Ectodermal cell (in vitro differentiated cells): ENCODE measurements around the gene VAV1.
"Not testable (repeated sequence)": the region's sequence is repeated elsewhere in the genome, so short reads cannot be mapped to it uniquely, and the experiment has no call there.

Experiments used
- H3K27ac ChIP-seq: 2 replicates; pipeline ENCODE4 v1.7.0; 2013; ENCODE audit warnings: mild to moderate bottlenecking, low read depth, low read length; ENCODE audit not compliant: insufficient read depth, poor library complexity, severe bottlenecking
- H3K27me3 ChIP-seq: 2 replicates; pipeline ENCODE4 v1.7.0; 2013; ENCODE audit warnings: mild to moderate bottlenecking, low read length; ENCODE audit not compliant: insufficient read depth, control insufficient read depth, poor library complexity, severe bottlenecking
- H3K36me3 ChIP-seq: one replicate; pipeline ENCODE4 v1.7.0; 2013; ENCODE audit warnings: low read length; ENCODE audit not compliant: control insufficient read depth, insufficient read depth
- H3K4me1 ChIP-seq: one replicate; pipeline ENCODE4 v1.7.0; 2013; ENCODE audit warnings: low read length; ENCODE audit not compliant: control insufficient read depth, insufficient read depth
- H3K4me3 ChIP-seq: 2 replicates; pipeline ENCODE4 v1.7.0; 2013; ENCODE audit warnings: low read depth, low read length, control low read depth; ENCODE audit not compliant: insufficient read depth
- H3K9me3 ChIP-seq: 2 replicates; pipeline ENCODE4 v1.7.0; 2013; ENCODE audit warnings: mild to moderate bottlenecking, low read length, moderate library complexity; ENCODE audit not compliant: control insufficient read depth
- WGBS, 2 experiments: methylation state at CpG; one replicate each; pipeline ENCODE4 v1.1.7; 2013; ENCODE audit warnings: missing lambda C conversion rate in 2 of 2; 5-methylcytosine and 5-hydroxymethylcytosine counted together

VAV1 gene

GRCh38 chr19:6793411-6793810 lies 20.9 kb downstream of the VAV1 start:
- Histone ChIP-seq H3K27ac (no peak overlapping the region), H3K36me3 (no peaks in the 10 kb centered on the region), H3K4me1 (no peaks in the 10 kb centered on the region), H3K4me3 (no peak overlapping the region), H3K9me3 (peaks cover 6% of the 10 kb centered on the region), H3K27me3 (no peaks in the 10 kb centered on the region)
- WGBS, 2 experiments: 80 to 85% methylated on average over 2 to 4 of the region's 4 CpGs

GRCh38 chr19:6793973-6794372 lies 21.5 kb downstream of the VAV1 start:
- Histone ChIP-seq H3K27me3 (no peaks in the 10 kb centered on the region), H3K36me3 (no peaks in the 10 kb centered on the region), H3K9me3 (peaks cover 6% of the 10 kb centered on the region), H3K4me1 (no peaks in the 10 kb centered on the region), H3K27ac (no peak overlapping the region), H3K4me3 (no peak overlapping the region)
- WGBS, 2 experiments: 85% methylated on average over 4 to 5 of the region's 5 CpGs

DNA sequence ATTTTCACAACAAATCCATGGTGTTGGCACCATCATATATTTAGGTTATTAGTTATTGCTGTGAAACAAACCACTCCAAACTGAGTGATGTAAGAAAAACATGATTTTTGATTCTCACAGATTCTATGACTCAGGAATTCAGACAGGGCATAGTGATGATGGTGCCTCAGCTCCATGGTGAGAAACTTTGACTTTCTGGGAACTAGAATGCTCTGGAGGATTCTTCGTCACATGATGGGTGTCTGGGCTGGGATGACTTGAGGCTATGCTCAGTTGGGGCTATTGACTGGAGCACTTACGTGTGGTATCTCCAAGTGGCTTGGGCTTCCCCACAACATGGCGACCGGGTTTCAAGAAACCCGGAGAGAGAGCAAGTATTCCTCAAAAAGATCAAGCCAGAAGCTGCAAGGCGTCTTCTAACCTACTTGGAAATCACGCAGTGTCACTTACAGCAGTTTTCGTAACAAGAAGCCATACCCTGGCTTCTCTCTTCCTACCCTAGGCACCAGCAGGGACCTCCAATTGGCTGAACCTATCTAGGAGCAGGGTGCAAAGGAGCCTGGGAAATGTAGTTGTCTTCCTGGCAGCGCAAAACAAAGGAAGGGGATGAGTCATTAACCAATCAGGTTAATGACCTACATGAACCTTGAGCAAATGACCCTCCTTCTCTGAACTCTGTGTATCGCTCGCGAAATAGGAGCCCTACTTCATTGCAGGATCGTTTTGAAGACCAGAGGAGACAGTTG lies 22.4 kb downstream of the VAV1 start:
- no peaks in the 10 kb centered on the region for H3K4me1 ChIP-seq
- 78 to 79% methylated on average over 13 of the region's 13 CpGs for WGBS, 2 experiments
- no peaks in the 10 kb centered on the region for H3K36me3 ChIP-seq
- H3K4me3 ChIP-seq: no peak overlapping the region
- H3K27ac ChIP-seq: no peak overlapping the region
- H3K27me3 ChIP-seq: no peaks in the 10 kb centered on the region
- peaks cover 6% of the 10 kb centered on the region for H3K9me3 ChIP-seq

DNA sequence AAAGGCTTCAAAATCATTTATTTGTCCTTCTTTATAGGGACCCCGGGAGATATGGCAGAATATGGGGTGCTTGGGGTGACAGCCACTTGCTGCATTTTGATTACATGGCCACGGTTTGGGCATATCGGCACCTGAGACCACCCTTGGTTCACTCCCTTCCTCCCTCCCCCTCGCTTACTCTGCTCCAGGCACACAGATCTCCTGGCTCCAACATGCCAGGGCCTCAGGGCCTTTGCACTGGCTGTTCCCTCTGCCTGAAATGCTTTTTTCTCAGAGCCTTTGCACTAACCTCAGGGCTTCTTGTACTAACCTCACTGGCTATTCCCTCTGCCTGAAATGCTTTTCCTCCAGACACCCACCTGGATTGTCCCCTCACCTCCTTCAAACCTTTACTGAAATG lies 23.8 kb downstream of the VAV1 start:
- WGBS, 2 experiments: 71 to 79% methylated on average over 4 of the region's 4 CpGs
- no peaks in the 10 kb centered on the region for H3K36me3 ChIP-seq
- no peak overlapping the region for H3K27ac ChIP-seq
- no peaks in the 10 kb centered on the region for H3K27me3 ChIP-seq
- peaks cover 6% of the 10 kb centered on the region for H3K9me3 ChIP-seq
- no peaks in the 10 kb centered on the region for H3K4me1 ChIP-seq
- H3K4me3 ChIP-seq: no peak overlapping the region

DNA sequence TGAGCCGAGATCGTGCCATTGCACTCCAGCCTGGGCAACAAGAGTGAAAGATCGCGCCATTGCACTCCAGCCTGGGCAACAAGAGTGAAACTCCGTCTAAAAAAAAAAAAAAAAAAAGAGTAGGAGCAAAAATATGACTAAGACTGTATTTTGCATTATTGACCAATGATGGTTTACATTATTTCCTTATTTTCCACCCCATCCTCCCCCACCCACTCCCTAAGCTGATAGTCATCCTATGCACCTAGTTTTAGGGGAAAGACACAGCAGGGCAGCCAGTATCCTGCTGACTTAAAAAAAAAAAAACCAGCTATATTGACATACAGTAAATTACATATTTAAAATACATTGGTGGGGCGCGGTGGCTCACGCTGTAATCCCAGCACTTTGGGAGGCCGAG lies 25.1 kb downstream of the VAV1 start:
- WGBS, 2 experiments: 86 to 88% methylated on average over 9 of the region's 9 CpGs
- H3K9me3 ChIP-seq: peaks cover 2% of the 10 kb centered on the region
- no peak overlapping the region for H3K4me3 ChIP-seq
- H3K4me1 ChIP-seq: no peaks in the 10 kb centered on the region
- no peaks in the 10 kb centered on the region for H3K36me3 ChIP-seq
- no peak overlapping the region for H3K27ac ChIP-seq
- no peaks in the 10 kb centered on the region for H3K27me3 ChIP-seq

DNA sequence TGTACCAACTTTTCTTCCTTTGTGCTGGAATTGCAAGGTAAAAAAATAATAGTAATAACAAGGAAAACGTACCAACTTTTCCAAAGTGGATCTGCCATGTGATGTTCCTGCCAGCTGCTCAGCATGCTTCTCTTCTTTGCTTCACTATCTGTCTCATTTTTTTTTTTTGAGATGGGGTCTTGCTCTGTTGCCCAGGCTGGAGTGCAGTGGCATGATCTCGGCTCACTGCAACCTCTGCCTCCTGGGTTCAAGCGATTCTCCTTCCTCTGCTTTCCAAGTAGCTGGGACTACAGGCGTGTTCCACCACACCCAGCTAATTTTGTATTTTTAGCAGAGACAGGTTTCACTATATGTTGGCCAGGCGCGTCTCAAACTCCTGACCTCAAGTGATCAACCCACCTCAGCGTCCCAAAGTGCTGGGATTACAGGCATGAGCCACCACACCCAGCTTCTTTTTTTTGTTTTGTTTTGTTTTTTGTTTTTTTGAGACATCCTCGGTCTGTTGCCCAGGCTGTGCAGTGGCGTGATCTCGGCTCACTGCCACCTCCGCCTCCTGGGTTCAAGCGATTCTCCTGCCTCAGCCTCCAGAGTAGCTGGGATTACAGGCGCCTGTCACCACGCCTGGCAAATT lies 27.8 kb downstream of the VAV1 start:
- not testable (repeated sequence) for H3K27me3 ChIP-seq, H3K9me3 ChIP-seq, H3K4me3 ChIP-seq, H3K36me3 ChIP-seq, H3K4me1 ChIP-seq, H3K27ac ChIP-seq
- WGBS, 2 experiments: 80 to 82% methylated on average over 14 of the region's 14 CpGs

DNA sequence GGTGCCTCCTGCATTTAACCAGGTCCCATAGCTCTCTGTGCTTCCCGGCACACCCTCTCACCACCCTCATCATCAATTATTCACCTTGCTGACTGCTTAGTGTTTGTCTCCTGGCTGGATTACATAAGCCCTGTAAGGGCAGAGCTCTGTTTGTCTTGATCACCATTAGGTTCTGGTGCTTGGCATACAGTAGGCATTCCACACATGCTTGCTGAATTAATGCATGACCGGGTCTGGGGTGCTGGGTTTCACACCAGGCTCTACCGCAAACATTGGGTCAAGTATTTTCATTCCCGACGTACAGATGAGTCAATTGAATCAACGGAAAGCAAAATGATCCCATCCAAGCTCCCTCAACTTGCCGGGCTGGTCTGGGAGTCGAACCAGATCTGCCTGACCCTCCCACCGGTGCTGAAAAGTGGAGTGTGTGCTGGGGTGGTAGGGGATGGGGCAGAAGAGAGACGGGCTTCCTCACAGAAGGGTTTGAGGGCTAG lies 28.5 kb downstream of the VAV1 start:
- Histone ChIP-seq H3K27me3 (no peaks in the 10 kb centered on the region), H3K4me3 (no peak overlapping the region), H3K27ac (no peak overlapping the region), H3K4me1 (no peaks in the 10 kb centered on the region), H3K36me3 (no peaks in the 10 kb centered on the region), H3K9me3 (no peaks in the 10 kb centered on the region)
- 85 to 87% methylated on average over 10 of the region's 10 CpGs for WGBS, 2 experiments

- Histone ChIP-seq H3K36me3 (no peaks in the 10 kb centered on the region), H3K9me3 (no peaks in the 10 kb centered on the region), H3K27me3 (no peaks in the 10 kb centered on the region), H3K4me1 (no peaks in the 10 kb centered on the region), H3K27ac (no peak overlapping the region), H3K4me3 (no peak overlapping the region)
- 69 to 72% methylated on average over 17 to 19 of the region's 19 CpGs for WGBS, 2 experiments
These were observed 29.1 kb downstream of the VAV1 start for GRCh38 chr19:6801485-6802086.

DNA sequence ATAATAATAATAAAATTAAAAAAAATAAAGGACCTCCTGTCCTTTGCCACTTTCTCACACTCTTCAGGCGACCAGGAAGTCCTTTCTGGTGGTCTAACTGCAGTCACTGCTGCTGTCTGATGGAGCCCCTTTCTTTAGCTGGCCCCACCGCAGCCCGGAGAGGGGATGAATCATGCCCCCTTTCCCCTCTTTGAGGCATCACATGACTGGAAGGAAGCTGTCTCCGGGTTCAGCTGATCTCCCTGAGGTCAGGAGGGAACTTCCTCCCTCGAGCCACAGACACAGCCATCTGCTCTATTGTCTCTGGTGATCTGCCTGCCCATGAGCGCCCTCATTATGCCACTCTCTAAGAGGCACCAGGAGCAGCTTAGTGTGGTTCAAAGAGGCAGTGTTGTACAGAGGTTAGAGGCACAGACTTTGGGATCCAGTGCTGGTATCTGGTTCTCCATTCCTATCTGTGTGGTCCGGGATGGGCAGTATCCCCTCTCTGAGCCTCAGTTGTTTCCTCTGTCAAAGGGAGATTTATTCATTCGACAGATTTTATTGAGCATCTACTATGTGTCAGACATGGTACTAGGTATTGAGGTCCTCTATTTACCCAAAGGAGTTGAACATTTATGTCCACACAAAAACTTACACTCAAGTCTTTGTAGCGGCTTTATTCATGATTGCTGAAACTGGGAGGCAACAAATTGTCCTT lies 30.0 kb downstream of the VAV1 start:
- Histone ChIP-seq H3K4me1 (no peaks in the 10 kb centered on the region), H3K27me3 (no peaks in the 10 kb centered on the region), H3K9me3 (no peaks in the 10 kb centered on the region), H3K27ac (no peak overlapping the region), H3K36me3 (no peaks in the 10 kb centered on the region), H3K4me3 (no peak overlapping the region)
- 67 to 69% methylated on average over 9 of the region's 9 CpGs for WGBS, 2 experiments

DNA sequence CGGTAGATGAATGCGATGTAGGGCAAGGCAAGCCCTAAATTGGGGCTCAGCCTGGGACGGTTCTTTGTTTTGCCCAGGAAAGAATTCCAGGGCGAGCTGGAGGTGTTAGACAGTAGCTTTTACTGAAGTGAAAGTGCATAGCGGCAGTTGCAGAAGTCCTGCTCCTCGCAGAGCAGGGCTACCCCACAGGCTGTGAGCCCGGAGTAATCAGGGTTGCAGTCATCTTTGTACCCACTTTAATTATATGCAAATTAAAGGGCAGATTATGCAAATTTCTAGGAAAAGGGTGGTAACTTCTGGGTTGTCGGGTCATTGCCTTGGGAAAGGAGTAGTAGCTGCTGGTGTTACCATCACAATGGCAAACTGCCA lies 30.5 kb downstream of the VAV1 start:
- no peak overlapping the region for H3K4me3 ChIP-seq
- WGBS, 2 experiments: 84 to 87% methylated on average over 8 of the region's 8 CpGs

More for the DNA sequence above, 30.5 kb downstream of the VAV1 start:
- no peaks in the 10 kb centered on the region for H3K36me3 ChIP-seq
- no peak overlapping the region for H3K27ac ChIP-seq
- no peaks in the 10 kb centered on the region for H3K4me1 ChIP-seq
- H3K9me3 ChIP-seq: no peaks in the 10 kb centered on the region
- H3K27me3 ChIP-seq: no peaks in the 10 kb centered on the region
